Trophoblast cell (in vitro differentiated cells and primary cell): ENCODE data around the gene LDLRAD4.

Experiments used
- DNase-seq, 2 donors: peaks; one replicate each; pipeline ENCODE4 v3.0.0-alpha.2; 2016
- H2AFZ ChIP-seq: 2 replicates; pipeline ENCODE4 v1.6.1; 2013; ENCODE audit warnings: low read length, moderate library complexity, mild to moderate bottlenecking; ENCODE audit not compliant: insufficient read depth, poor library complexity
- H2AK5ac ChIP-seq: 2 replicates; pipeline ENCODE4 v1.6.1; 2013; ENCODE audit warnings: mild to moderate bottlenecking, low read length
- H2BK120ac ChIP-seq: 2 replicates; pipeline ENCODE4 v1.6.1; 2013; ENCODE audit warnings: low read length, mild to moderate bottlenecking, moderate library complexity; ENCODE audit not compliant: insufficient read depth, poor library complexity
- H2BK12ac ChIP-seq: 2 replicates; pipeline ENCODE4 v1.6.1; 2013; ENCODE audit warnings: mild to moderate bottlenecking, low read length, moderate library complexity
- H2BK5ac ChIP-seq: 2 replicates; pipeline ENCODE4 v1.6.1; 2013; ENCODE audit warnings: low read length, low read depth, moderate library complexity, mild to moderate bottlenecking; ENCODE audit not compliant: poor library complexity
- H3K14ac ChIP-seq: 2 replicates; pipeline ENCODE4 v1.6.1; 2013; ENCODE audit warnings: mild to moderate bottlenecking, low read length
- H3K18ac ChIP-seq: 2 replicates; pipeline ENCODE4 v1.6.1; 2013; ENCODE audit warnings: mild to moderate bottlenecking, low read length
- H3K23ac ChIP-seq: 2 replicates; pipeline ENCODE4 v1.6.1; 2013; ENCODE audit warnings: low read length
- H3K27ac ChIP-seq: 2 replicates; pipeline ENCODE4 v1.5.1; 2013; ENCODE audit warnings: low read depth, mild to moderate bottlenecking, inconsistent platforms, low read length, moderate library complexity
- H3K27me3 ChIP-seq: 2 replicates; pipeline ENCODE4 v1.6.1; 2013; ENCODE audit warnings: inconsistent platforms, mild to moderate bottlenecking, low read length, moderate library complexity; ENCODE audit not compliant: insufficient read depth
- H3K36me3 ChIP-seq, 2 experiments: 1 replicate in 1 of 2; 2 replicates in 1 of 2; pipeline ENCODE4 v1.6.1; 2013; ENCODE audit warnings: low read length in 2 of 2, mild to moderate bottlenecking in 2 of 2, moderate library complexity in 1 of 2; ENCODE audit not compliant: insufficient read depth in 2 of 2, control insufficient read depth in 1 of 2
- H3K4ac ChIP-seq: 2 replicates; pipeline ENCODE4 v1.6.1; 2013; ENCODE audit warnings: low read depth, mild to moderate bottlenecking, low read length, moderate library complexity
- H3K4me1 ChIP-seq, 2 experiments: 1 replicate in 1 of 2; 2 replicates in 1 of 2; pipeline ENCODE4 v1.6.1; 2013; ENCODE audit warnings: low read length in 2 of 2, mild to moderate bottlenecking in 2 of 2, moderate library complexity in 1 of 2; ENCODE audit not compliant: insufficient read depth in 2 of 2, control insufficient read depth in 1 of 2
- H3K4me2 ChIP-seq: 2 replicates; pipeline ENCODE4 v1.6.1; 2013; ENCODE audit warnings: inconsistent platforms, mild to moderate bottlenecking, low read length, moderate library complexity
- H3K4me3 ChIP-seq: 2 replicates; pipeline ENCODE4 v1.5.1; 2013; ENCODE audit warnings: mild to moderate bottlenecking, low read depth, low read length, inconsistent platforms
- H3K79me1 ChIP-seq: one replicate; pipeline ENCODE4 v1.6.1; 2013; ENCODE audit warnings: low read length
- H3K79me2 ChIP-seq: 2 replicates; pipeline ENCODE4 v1.6.1; 2013; ENCODE audit warnings: low read length, mild to moderate bottlenecking; ENCODE audit not compliant: control insufficient read depth, insufficient read depth, poor library complexity
- H3K9ac ChIP-seq: 2 replicates; pipeline ENCODE4 v1.6.1; 2013; ENCODE audit warnings: mild to moderate bottlenecking, low read length
- H3K9me3 ChIP-seq: 2 replicates; pipeline ENCODE4 v1.6.1; 2013; ENCODE audit warnings: low read depth, mild to moderate bottlenecking, control low read depth, inconsistent platforms, low read length; ENCODE audit not compliant: insufficient read depth
- H4K12ac ChIP-seq: 2 replicates; pipeline ENCODE4 v1.6.1; 2013; ENCODE audit warnings: low read depth, mild to moderate bottlenecking, low read length, moderate library complexity
- H4K8ac ChIP-seq: 2 replicates; pipeline ENCODE4 v1.6.1; 2013; ENCODE audit warnings: low read depth, mild to moderate bottlenecking, low read length, moderate library complexity
- H4K91ac ChIP-seq: one replicate; pipeline ENCODE4 v1.6.1; 2013; ENCODE audit warnings: low read depth, mild to moderate bottlenecking, low read length, moderate library complexity
- WGBS: extraction: QIAGEN DNeasy Blood & Tissue Kit; methylation state at CpG from one replicate; pipeline ENCODE4 v1.1.7; 2013; ENCODE audit warnings: missing lambda C conversion rate; ENCODE audit not compliant: insufficient read length, insufficient coverage; ENCODE audit errors: extremely low coverage; 5-methylcytosine and 5-hydroxymethylcytosine counted together

Gene LDLRAD4

DNA sequence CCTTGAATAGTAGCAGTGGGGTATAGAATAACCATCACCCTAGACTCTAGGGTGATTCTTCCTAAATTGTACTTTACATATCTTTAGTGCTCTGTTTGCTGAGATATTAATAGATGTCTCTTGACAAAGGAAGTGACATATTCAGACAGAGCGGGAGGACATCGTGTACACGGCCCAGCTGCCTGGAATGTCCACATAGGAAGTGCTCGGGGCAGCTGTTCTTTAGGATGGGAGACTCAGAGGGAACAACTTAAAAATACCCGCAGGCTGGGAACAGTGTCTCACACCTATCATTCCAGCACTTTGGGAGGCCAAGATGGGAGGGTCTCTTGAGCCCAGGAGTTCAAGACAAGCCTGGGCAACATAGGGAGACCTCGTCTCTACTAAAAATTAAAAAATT is 301.7 kb downstream of the LDLRAD4 start:
- Histone ChIP-seq H3K27me3 (no peaks in the 10 kb centered on the region), H3K4me2 (no peak overlapping the region), H2AFZ (no peak overlapping the region), H2BK12ac (no peak overlapping the region), H3K79me1 (no peaks in the 10 kb centered on the region), H3K18ac (no peak overlapping the region), H2BK120ac (no peak overlapping the region), H3K4ac (no peak overlapping the region), H4K91ac (no peak overlapping the region), H2BK5ac (no peak overlapping the region), H3K14ac (no peak overlapping the region), H2AK5ac (no peak overlapping the region), H3K9ac (no peak overlapping the region), H4K12ac (no peak overlapping the region), H3K9me3 (peaks cover 2% of the 10 kb centered on the region), H3K36me3 (peaks cover 0 to 3% of the 10 kb centered on the region in 2 experiments), H3K4me1 (no peaks in the 10 kb centered on the region), H4K8ac (no peak overlapping the region), H3K4me3 (no peak overlapping the region), H3K23ac (no peak overlapping the region), H3K79me2 (no peaks in the 10 kb centered on the region), H3K27ac (no peak overlapping the region)
- DNase-seq = peak in 1 of 2 donors; percentile 5
- no CpG with 5 or more reads among the region's 6 CpGs for WGBS

DNA sequence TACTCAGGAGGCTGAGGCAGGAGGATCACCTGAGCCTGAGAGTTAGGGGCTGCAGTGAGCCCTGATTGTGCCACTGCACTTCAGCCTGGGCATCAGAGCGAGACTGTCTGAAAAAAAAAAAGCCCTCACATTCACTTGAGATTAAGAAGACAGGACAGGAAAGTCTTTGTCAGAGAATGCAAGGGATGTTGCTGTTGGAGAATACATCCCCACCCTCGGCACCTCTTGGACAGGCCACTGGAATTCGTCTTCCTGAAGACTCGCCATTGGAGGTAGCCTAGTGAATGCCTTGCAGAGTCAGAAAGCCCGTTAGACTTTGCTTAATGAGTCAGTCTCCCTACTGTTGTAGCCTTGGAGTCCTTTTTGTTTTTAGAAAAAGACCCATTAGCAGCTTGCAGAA is 302.2 kb downstream of the LDLRAD4 start:
- no peaks in the 10 kb centered on the region for H3K4me1 ChIP-seq
- no peak overlapping the region for H3K18ac ChIP-seq
- no CpG with 5 or more reads among the region's 5 CpGs for WGBS
- no peak overlapping the region for H2BK120ac ChIP-seq
- no peak overlapping the region for H2AK5ac ChIP-seq
- H3K9ac ChIP-seq = no peak overlapping the region
- peaks cover 2% of the 10 kb centered on the region for H3K9me3 ChIP-seq
- H3K27ac ChIP-seq = no peak overlapping the region
- no peak overlapping the region for H2BK5ac ChIP-seq
- H3K4ac ChIP-seq = no peak overlapping the region
- no peak overlapping the region for H4K8ac ChIP-seq
- no peak overlapping the region for H4K91ac ChIP-seq
- H3K4me2 ChIP-seq = no peak overlapping the region
- H4K12ac ChIP-seq = no peak overlapping the region
- H3K79me1 ChIP-seq = no peaks in the 10 kb centered on the region
- H3K27me3 ChIP-seq = no peaks in the 10 kb centered on the region
- H3K36me3 ChIP-seq = peaks cover 0 to 5% of the 10 kb centered on the region in 2 experiments
- H3K4me3 ChIP-seq = no peak overlapping the region
- H3K14ac ChIP-seq = no peak overlapping the region
- no peak for DNase-seq
- no peaks in the 10 kb centered on the region for H3K79me2 ChIP-seq
- no peak overlapping the region for H2BK12ac ChIP-seq
- H3K23ac ChIP-seq = no peak overlapping the region
- H2AFZ ChIP-seq = no peak overlapping the region

DNA sequence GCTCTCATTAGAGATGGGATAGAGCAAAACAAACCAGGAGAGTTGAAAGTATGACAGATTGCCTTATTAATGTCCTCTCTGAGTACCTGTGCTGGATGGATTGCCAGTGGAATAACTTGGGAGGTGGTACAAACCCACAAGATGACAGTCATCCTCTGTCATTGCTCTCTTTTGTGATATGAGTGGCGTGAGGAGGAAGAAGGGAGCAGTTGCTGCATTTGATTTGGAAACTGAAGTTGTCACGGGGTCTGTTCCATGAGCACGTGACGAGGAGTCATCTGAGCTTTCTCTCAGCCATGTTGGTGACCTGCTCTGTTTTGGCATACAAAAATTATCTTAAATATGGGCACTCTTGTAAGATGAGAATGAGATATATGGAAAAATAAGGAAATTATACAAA is 302.9 kb downstream of the LDLRAD4 start:
- no peaks in the 10 kb centered on the region for H3K27me3 ChIP-seq
- no peak overlapping the region for H3K18ac ChIP-seq
- peaks cover 0 to 5% of the 10 kb centered on the region in 2 experiments for H3K36me3 ChIP-seq
- H4K8ac ChIP-seq = no peak overlapping the region
- H3K79me1 ChIP-seq = no peaks in the 10 kb centered on the region
- no peak overlapping the region for H2BK5ac ChIP-seq
- no peak for DNase-seq
- no peak overlapping the region for H3K14ac ChIP-seq
- H3K9ac ChIP-seq = no peak overlapping the region
- no peak overlapping the region for H2BK12ac ChIP-seq
- H3K27ac ChIP-seq = no peak overlapping the region
- peaks cover 2% of the 10 kb centered on the region for H3K9me3 ChIP-seq
- no peak overlapping the region for H2AFZ ChIP-seq
- H4K91ac ChIP-seq = no peak overlapping the region
- H3K4ac ChIP-seq = no peak overlapping the region
- H3K79me2 ChIP-seq = no peaks in the 10 kb centered on the region
- no peak overlapping the region for H3K4me2 ChIP-seq
- no peak overlapping the region for H2BK120ac ChIP-seq
- no peak overlapping the region for H2AK5ac ChIP-seq
- H3K23ac ChIP-seq = no peak overlapping the region
- no peak overlapping the region for H3K4me3 ChIP-seq
- H4K12ac ChIP-seq = no peak overlapping the region
- no CpG with 5 or more reads among the region's 4 CpGs for WGBS
- H3K4me1 ChIP-seq = no peaks in the 10 kb centered on the region

DNA sequence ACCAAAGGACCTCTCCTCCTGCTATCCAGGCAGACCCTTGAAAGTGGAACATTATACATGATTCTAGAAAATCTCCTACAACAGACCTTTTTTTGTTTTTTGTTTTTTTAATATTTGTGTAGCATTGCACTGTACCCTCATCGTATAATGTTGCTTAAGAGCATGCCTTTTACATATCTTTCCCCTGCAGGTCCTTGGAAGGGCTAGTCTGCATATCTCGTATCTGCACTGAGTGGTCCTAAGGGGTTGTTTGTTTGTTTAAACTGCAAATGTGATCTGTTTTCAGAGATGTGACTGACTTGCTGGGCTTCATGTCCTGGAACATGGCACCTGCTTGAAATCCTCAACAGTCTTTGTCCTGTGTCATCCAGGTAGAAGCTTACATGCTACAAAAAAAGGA is 303.7 kb downstream of the LDLRAD4 start:
- Histone ChIP-seq H2AFZ (no peak overlapping the region), H3K9me3 (peaks cover 2% of the 10 kb centered on the region), H3K4me2 (no peak overlapping the region), H3K9ac (no peak overlapping the region), H3K4me1 (no peaks in the 10 kb centered on the region), H4K91ac (no peak overlapping the region), H3K79me2 (no peaks in the 10 kb centered on the region), H3K36me3 (peaks cover 0 to 3% of the 10 kb centered on the region in 2 experiments), H2BK12ac (no peak overlapping the region), H3K14ac (no peak overlapping the region), H3K27ac (no peak overlapping the region), H2BK5ac (no peak overlapping the region), H4K12ac (no peak overlapping the region), H2AK5ac (no peak overlapping the region), H3K23ac (no peak overlapping the region), H3K27me3 (no peaks in the 10 kb centered on the region), H3K4ac (no peak overlapping the region), H2BK120ac (no peak overlapping the region), H3K4me3 (no peak overlapping the region), H3K18ac (no peak overlapping the region), H4K8ac (no peak overlapping the region), H3K79me1 (no peaks in the 10 kb centered on the region)
- peak in 1 of 2 donors; percentile 55 for DNase-seq
- no CpG with 5 or more reads among the region's 2 CpGs for WGBS
